Measurements from ENCODE around the gene IDH2.
"Not testable (repeated sequence)": the region's sequence is repeated elsewhere in the genome, so short reads cannot be mapped to it uniquely, and the experiment has no call there.

Gene IDH2

GRCh38 chr15:90083954-90084607, 18.2 kb downstream of the IDH2 start:
- DNase-seq: no peak

DNA sequence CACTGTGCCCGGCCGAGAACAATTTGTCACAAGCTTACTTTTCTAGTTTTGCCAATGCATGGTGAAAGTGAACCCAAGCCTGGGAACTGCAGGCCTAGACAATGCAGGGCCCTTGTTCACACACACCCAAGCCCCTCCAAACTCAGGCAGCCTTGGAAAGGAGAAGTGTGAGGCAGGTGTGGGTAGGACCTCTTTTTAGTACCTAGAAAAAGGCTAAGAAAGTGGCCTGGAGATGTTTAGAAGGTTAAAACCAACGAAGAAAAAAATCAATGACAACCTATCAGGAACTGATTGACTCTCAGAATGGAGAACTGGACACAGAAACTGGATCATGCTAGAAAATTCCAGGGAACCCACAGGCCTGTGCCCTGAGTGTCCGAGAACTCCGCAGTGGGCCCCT, 18.8 kb downstream of the IDH2 start:
- no peak for DNase-seq

DNA sequence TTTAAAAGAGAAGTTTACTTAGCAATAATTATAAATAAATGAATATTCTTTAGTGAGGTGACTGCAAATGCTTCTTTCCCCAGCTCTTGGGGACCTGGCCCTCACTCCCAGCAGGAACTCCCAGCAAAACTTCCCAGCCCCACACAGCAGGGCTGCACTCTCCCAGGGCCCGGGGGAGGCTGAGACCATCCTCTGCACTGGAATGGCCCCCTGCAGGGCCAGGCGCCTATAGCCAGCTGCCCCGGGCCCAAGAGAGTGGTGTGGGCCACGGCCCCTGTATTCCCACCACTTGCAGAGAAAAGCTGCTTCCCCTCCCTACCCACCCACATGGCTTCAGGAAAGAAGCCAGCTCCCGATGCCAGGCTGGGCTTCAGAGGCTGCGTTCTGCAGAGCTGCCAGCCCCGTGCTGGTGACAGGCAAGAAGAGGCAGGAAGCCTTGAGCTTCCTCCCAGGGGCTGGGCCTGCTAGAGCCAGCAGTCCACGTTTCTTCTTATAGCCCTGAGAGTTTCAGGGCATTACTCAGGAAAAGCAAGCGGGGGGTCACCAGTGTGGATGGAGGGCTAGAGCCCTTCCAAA, 20.0 kb downstream of the IDH2 start:
- DNase-seq: no peak

DNA sequence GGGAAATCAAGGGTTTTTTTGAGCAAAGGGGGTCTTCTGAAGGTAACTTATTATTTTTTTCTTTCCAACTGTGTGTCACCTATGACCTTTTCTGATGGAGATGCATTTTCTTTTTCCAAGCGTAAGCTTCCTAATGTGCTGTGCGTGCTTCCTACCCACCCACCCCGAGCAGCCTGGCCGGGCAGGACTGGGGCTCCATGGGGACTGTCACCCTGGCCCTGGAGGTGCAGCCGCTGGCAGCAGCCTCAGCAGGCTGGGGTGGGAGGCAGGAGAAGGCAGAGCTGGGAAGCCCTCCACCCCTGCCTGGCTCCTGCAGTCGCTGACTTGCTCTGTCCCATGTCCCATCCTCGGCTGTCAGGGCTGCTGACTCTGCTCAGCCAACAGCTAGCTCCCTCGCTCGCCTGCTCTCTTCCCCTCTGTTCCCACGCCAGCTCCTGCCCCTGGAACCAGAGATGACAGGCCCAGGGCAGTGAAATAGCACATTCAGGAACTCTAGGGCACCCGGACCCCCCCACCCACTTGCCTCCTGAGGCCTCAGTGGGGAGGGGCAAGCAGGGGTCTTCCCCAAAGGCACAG, 21.4 kb downstream of the IDH2 start:
- DNase-seq: no peak

- DNase-seq: no peak
Measured at GRCh38 chr15:90080458-90080755, 21.9 kb downstream of the IDH2 start.

GRCh38 chr15:90079619-90080457, 22.4 kb downstream of the IDH2 start:
- no peak for DNase-seq

DNA sequence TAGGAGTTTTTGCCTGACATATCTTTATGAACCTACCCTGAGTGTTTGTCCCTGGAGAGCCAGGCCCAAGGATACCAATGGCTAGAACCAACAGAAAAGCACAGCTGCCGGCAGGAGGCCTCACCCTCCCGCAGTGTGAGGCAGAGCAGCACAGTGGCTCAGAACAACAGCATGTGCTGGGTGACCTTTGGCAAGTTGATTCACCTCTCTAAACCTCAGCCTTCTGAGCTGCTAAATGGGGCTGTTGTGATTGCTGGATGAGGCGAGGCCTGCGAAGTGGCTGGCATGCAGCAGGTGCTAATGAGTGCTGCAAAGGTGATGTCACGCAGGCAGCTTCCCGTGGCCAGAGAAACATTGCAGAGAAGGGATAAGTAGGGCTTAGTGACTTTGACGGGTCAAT, 23.3 kb downstream of the IDH2 start:
- DNase-seq: no peak

- no peak for DNase-seq
Measured at GRCh38 chr15:90076716-90077115, 25.6 kb downstream of the IDH2 start.

DNA sequence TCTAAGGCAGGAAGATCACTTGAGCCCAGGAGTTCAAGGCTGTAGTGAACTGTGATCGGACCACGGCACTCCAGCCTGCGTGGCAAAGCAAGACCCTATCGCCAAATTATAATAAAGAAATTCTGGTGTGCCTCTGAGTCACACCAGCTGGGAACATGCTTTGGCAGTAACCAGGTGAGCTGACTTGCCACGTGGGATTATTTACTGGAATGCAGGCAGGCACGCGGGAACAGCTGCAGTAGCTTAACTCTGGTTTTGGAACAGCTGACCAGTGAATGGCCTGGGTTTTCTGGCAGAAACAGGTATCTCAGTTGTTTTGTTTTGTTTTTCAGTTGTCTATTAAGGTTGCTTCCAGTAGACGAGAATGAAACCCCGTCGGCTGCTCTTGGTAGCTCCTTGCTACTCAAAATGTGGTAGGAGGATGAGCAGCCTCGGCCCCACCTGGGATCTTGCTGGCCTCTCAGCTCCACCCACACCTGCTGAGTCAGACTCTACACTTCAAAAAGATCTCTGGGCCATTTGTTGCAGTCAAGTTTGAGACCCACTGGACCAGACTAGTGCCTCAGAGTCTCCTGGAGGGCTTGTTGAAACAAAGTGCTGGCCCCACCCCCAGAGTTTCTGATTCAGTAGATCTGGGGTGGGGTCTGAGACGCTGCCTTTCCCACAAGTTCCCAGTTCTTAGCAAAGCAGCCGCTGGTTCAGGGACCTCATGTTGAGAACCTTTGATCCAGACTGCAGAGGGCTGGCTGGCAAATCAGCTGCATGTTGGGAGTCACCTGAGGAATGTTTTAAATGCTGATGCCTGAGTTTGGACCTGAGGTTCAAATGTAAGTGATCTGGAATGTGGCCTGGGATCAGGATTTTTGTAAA, 26.6 kb downstream of the IDH2 start:
- DNase-seq: no peak

DNA sequence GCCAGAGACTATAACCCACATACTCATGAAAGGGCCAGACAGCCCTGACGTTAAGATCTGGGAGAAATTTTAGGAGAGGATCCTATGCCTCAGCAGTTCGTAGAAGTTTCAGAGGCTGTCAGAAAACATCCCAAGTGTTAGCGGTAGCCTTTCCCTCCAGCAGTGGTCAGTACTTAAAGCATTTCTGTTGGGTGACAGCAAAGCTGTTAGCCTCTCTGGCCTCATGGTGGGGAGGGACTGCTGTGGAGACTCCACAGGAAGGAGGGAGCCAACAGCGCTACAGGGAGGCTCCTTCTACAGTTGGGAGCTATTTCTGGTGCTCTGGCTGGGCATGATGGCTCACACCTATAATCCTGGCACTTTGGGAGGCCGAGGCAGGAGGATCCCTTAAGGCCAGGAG, 27.4 kb downstream of the IDH2 start:
- DNase-seq: no peak

GRCh38 chr15:90074023-90074422, 28.2 kb downstream of the IDH2 start:
- DNase-seq: no peak

DNA sequence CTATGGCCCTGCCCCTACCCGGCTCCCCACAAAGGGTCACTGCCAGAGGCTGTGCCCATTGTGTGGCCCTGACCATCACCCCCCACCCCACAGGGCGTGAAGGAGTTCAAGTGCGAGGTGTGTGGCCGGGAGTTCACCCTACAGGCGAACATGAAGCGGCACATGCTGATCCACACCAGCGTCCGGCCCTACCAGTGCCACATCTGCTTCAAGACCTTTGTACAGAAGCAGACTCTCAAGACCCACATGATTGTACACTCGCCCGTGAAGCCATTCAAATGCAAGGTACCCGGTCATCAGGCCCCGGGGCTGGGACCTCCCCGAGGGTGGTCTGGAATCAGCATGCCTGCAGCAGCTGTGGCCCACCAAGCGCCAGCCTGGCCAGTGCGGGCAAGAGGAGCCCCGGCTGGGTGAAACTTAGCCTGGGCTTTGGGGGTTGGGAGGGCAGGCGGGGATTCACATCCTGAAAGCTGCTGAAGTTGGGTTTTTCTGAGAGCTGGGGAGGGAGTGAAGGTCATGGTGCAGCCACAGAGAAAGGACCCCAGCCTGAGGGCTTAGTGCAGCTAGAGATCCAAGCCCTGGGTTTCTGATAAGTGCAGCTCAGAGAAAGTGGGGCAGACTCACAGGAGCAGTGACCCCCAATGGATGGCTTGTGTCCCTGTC, 29.2 kb downstream of the IDH2 start:
- DNase-seq: no peak

DNA sequence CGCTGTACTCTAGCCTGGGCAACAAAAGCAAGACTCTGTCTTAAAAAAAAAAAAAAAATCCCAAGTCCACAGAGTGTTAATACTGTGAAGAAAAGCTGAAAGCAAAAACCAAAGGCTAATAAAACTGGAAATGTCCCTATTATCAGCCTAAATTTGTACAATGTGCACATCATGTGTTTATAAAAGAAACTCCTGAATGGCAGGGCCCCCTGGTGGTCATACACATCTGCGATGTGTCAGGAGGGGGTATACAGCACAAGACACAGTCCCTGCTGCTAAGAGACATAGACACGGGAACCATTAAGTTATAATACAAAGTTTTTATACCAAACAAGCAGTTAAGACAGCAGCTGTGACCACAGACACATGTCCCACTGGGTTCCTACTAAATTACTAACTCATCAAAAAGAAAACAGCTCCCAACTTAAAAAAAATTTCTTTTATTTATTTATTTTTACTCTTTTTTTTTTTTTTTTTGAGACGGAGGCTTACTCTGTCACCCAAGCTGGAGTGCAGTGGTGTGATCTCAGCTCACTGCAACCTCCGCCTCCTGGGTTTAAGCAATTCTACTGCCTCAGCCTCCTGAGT, 31.0 kb downstream of the IDH2 start:
- peak; percentile 82 for DNase-seq

DNA sequence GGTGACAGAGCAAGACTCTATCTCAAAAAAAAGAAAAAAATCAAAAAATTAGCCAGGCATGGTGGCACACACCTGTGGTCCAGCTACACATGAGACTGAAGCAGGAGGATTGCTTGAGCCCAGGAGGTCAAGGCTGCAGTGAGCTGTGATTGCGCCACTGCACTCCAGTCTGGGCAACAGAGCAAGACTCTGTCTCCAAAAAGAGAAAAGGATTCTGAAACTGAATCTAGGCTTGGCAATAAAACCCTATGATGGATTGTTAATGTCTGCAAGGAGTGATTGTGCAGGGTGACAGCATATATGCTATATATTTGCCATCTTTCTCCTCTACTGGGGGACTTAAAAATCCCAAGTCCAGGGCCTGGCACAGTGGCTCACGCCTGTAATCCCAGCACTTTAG, 31.6 kb downstream of the IDH2 start:
- DNase-seq: not testable (repeated sequence)

GRCh38 chr15:90067953-90068606, 34.2 kb downstream of the IDH2 start:
- no peak for DNase-seq

DNA sequence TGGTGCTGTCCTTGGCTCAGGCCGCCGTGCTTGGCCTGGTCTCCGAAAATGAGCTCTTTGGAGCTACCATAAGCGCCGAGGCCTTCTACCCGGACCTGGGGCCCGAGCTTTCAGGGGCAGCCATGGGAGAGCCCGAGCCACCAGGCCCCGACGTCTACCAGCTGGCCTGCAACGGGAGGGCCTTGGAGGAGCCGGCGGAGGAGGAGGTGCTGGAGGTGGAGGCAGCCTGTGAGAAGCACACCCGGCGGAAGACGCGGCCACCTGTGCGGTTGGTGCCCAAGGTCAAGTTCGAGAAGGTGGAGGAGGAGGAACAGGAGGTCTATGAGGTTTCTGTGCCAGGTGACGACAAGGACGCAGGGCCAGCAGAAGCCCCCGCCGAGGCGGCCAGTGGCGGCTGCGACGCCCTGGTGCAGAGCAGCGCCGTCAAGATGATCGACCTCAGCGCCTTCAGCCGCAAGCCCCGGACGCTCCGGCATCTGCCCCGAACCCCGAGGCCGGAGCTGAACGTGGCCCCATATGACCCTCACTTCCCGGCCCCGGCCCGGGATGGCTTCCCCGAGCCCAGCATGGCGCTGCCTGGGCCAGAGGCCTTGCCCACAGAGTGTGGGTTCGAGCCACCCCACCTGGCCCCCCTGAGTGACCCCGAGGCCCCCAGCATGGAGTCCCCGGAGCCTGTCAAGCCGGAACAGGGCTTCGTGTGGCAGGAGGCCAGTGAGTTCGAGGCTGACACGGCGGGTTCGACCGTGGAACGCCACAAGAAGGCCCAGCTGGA, 34.9 kb downstream of the IDH2 start:
- no peak for DNase-seq

DNA sequence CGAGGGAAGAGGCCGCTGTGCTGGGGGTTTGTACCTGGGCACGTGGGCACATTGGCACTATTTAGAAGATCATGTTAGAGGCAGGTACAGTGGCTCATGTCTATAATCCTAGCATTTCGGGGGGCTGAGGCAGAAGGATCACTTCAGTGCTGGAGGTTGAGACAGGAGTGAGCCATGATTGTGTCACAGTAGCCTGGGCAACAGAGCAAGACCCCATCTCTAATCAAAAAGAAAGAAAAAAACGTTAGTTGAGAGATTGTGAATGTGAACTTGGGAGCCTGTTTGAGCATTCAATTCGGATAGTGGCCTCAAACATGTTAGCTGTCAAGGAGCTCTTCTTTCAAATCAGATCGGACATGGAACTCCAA, 36.6 kb downstream of the IDH2 start:
- no peak for DNase-seq

- DNase-seq: no peak
Measured at GRCh38 chr15:90064911-90065681, 37.2 kb downstream of the IDH2 start.

DNA sequence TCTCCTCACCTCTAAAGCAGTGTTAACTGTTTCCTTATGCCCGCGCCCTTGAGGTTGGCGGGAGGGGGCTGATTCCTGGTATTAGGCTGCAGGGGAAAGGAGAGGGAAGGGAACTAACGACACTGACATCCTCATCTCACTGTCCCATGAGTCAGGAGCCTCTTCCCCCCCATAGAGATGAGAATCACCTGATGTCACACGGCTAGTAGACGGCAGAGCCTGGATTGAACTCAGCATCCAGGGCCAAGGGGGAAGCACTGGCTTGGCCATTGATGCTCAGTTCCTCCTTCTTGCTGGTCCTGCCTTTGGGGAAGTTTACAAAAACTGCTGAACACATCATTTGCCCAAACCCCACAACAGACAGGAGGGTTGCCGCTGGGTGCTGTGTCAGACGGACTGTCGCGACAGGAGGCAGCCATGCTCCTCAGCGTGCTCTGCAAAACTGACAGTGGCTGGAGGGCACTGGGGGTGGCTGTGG, 38.5 kb downstream of the IDH2 start:
- peak; percentile 26 for DNase-seq

All from CD4-positive, alpha-beta T cell treated with Interleukin-12 subunit alpha and Interleukin-12 subunit beta, for 1 hour (primary cell).